OCI-LY7 (cell line): ENCODE data around the gene NTSR1. TPM values are rescaled to one million over a fixed set of nuclear protein-coding genes. Genes with fewer than 3 reads are reported as not detected.

Experiments used
- BruUV-seq: library from RNA; stranded (reverse); fragments of 400-500 nt; replicated peaks from 2 replicates; lab custom pipeline; 2021; lab: Mats Ljungman, UMichigan
- CTCF ChIA-PET: fragments of 300-600 bp; sonication (Branson Sonifier 250); formaldehyde crosslinking; loops from one replicate; lab custom pipeline; 2022; ENCODE audit warnings: antibody characterized with exemption; ENCODE audit not compliant: unreplicated experiment; lab: Charles Lee
- POLR2A ChIA-PET: fragments of 300-600 bp; sonication (Branson Sonifier 250); formaldehyde crosslinking; loops from one replicate; lab custom pipeline; 2022; ENCODE audit warnings: antibody characterized with exemption; lab: Charles Lee
- DNase-seq: peaks from one replicate; pipeline ENCODE4 v3.0.0-alpha.2; 2015; ENCODE audit warnings: low spot score
- H2AFZ ChIP-seq: fragments of 200-600 bp; sonication (generic), shearing (Covaris generic); 2 replicates; pipeline ENCODE4 v1.6.1; 2014; ENCODE audit warnings: mild to moderate bottlenecking, antibody characterized with exemption, low read length, moderate library complexity
- H3K27ac ChIP-seq: fragments of 200-600 bp; sonication (generic); 2 replicates; pipeline ENCODE4 v1.5.1; 2014; ENCODE audit warnings: mixed run types, low read depth, mild to moderate bottlenecking, moderate library complexity, low read length, inconsistent platforms; ENCODE audit not compliant: poor library complexity, severe bottlenecking
- H3K36me3 ChIP-seq: fragments of 200-600 bp; sonication (generic); 2 replicates; pipeline ENCODE4 v1.6.1; 2014; ENCODE audit warnings: mild to moderate bottlenecking, antibody characterized with exemption, low read length, moderate library complexity, mixed read lengths; ENCODE audit not compliant: insufficient read depth
- H3K4me1 ChIP-seq: fragments of 200-600 bp; sonication (generic); 2 replicates; pipeline ENCODE4 v1.5.1; 2014; ENCODE audit warnings: mild to moderate bottlenecking, low read length; ENCODE audit not compliant: insufficient read depth, poor library complexity, severe bottlenecking
- H3K4me2 ChIP-seq: fragments of 200-600 bp; sonication (generic); 2 replicates; pipeline ENCODE4 v1.6.1; 2014; ENCODE audit warnings: mild to moderate bottlenecking, low read length
- H3K4me3 ChIP-seq: fragments of 200-600 bp; sonication (generic); 2 replicates; pipeline ENCODE4 v1.5.1; 2014; ENCODE audit warnings: mild to moderate bottlenecking, low read depth, low read length; ENCODE audit not compliant: poor library complexity, severe bottlenecking
- H3K79me2 ChIP-seq: fragments of 200-600 bp; sonication (generic); 2 replicates; pipeline ENCODE4 v1.6.1; 2016; ENCODE audit warnings: low read depth, mild to moderate bottlenecking, low read length, moderate library complexity, mixed read lengths; ENCODE audit not compliant: insufficient read depth
- H3K9me2 ChIP-seq: fragments of 200-600 bp; sonication (generic); 2 replicates; pipeline ENCODE4 v1.6.1; 2016; ENCODE audit warnings: mild to moderate bottlenecking, low read length, mixed read lengths; ENCODE audit not compliant: insufficient read depth
- H3K9me3 ChIP-seq: fragments of 200-600 bp; sonication (generic); 2 replicates; pipeline ENCODE4 v1.6.1; 2014; ENCODE audit warnings: mild to moderate bottlenecking, mixed run types, low read length, mixed read lengths
- H4K20me1 ChIP-seq: fragments of 200-600 bp; sonication (generic); 2 replicates; pipeline ENCODE4 v1.6.1; 2014; ENCODE audit warnings: mild to moderate bottlenecking, antibody characterized with exemption, low read length, moderate library complexity, mixed read lengths; ENCODE audit not compliant: insufficient read depth
- CTCF ChIP-seq: fragments of 200-600 bp; sonication (generic); conservative IDR thresholded peaks from 2 replicates; pipeline ENCODE4 v1.5.1; 2014; ENCODE audit warnings: mild to moderate bottlenecking, antibody characterized with exemption, low read length, moderate library complexity, mixed read lengths
- EZH2phosphoT487 ChIP-seq: fragments of 200-600 bp; sonication (generic); IDR thresholded peaks from 2 replicates; pipeline ENCODE4 v1.6.1; 2018; ENCODE audit warnings: low read depth, borderline replicate concordance, mild to moderate bottlenecking, mixed run types, antibody characterized with exemption, low read length, moderate library complexity, mixed read lengths
- intact Hi-C: fragments of 100-400 bp; cut with micrococcal nuclease; formaldehyde crosslinking; loops from one replicate; pipeline ENCODE4 v1.10.0; 2022; ENCODE audit not compliant: unreplicated experiment
- total RNA-seq, 2 experiments: library from RNA; depleted of rRNA in 1 of 2; stranded (reverse); fragments of >200 nt in 1 of 2; shearing (Covaris generic) in 1 of 2; gene quantifications; 2 replicates each; pipeline ENCODE4 v1.2.3, GENCODE V29; 2014 to 2022

Gene NTSR1
- total RNA-seq, 2 experiments from 2014 or later = not detected

GRCh38 chr20:62675877-62676260 lies 32.8 kb upstream of the NTSR1 start:
- no peaks in the 10 kb centered on the region for H4K20me1 ChIP-seq
- no peak for TF ChIP-seq EZH2phosphoT487
- no peak for TF ChIP-seq CTCF
- H3K36me3 ChIP-seq = peaks cover 16% of the 10 kb centered on the region; the same call in 1 of the 2 replicates
- H3K79me2 ChIP-seq = no peaks in the 10 kb centered on the region
- H3K4me3 ChIP-seq = no peak overlapping the region
- H3K27ac ChIP-seq = no peak overlapping the region
- no peak for DNase-seq
- H3K4me1 ChIP-seq = no peaks in the 10 kb centered on the region
- POLR2A ChIA-PET = no interaction called here
- no peak overlapping the region for H2AFZ ChIP-seq
- no TSS peak for BruUV-seq
- H3K9me3 ChIP-seq = no peaks in the 10 kb centered on the region
- CTCF ChIA-PET = no interaction called here
- no peaks in the 10 kb centered on the region for H3K9me2 ChIP-seq
- intact Hi-C loops = no loop called here
- no peak overlapping the region for H3K4me2 ChIP-seq

- POLR2A ChIA-PET = no interaction called here
- no peaks in the 10 kb centered on the region for H3K4me1 ChIP-seq
- no peak overlapping the region for H3K27ac ChIP-seq
- no peak overlapping the region for H3K4me3 ChIP-seq
- CTCF ChIA-PET = no interaction called here
- H3K36me3 ChIP-seq = peaks cover 7% of the 10 kb centered on the region; the same call in 1 of the 2 replicates
- no peaks in the 10 kb centered on the region for H3K79me2 ChIP-seq
- intact Hi-C loops = no loop called here
- H2AFZ ChIP-seq = no peak overlapping the region
- H4K20me1 ChIP-seq = no peaks in the 10 kb centered on the region
- TF ChIP-seq CTCF = no peak
- no peak for TF ChIP-seq EZH2phosphoT487
- no peak for DNase-seq
- no peaks in the 10 kb centered on the region for H3K9me3 ChIP-seq
- BruUV-seq = no TSS peak
- H3K9me2 ChIP-seq = no peaks in the 10 kb centered on the region
- no peak overlapping the region for H3K4me2 ChIP-seq
Measured at GRCh38 chr20:62676976-62677375, 31.7 kb upstream of the NTSR1 start.

- no peak overlapping the region for H3K27ac ChIP-seq
- H3K79me2 ChIP-seq = no peaks in the 10 kb centered on the region
- no peaks in the 10 kb centered on the region for H3K9me3 ChIP-seq
- H3K36me3 ChIP-seq = no peaks in the 10 kb centered on the region
- H3K4me3 ChIP-seq = no peak overlapping the region
- intact Hi-C loops = no loop called here
- ChIA-PET CTCF (no interaction called here), POLR2A (no interaction called here)
- H3K4me1 ChIP-seq = no peaks in the 10 kb centered on the region
- no peak for DNase-seq
- no TSS peak for BruUV-seq
- H3K4me2 ChIP-seq = no peak overlapping the region
- H2AFZ ChIP-seq = no peak overlapping the region
- TF ChIP-seq EZH2phosphoT487 (no peak), CTCF (no peak)
- H3K9me2 ChIP-seq = no peaks in the 10 kb centered on the region
- no peaks in the 10 kb centered on the region for H4K20me1 ChIP-seq
Measured at GRCh38 chr20:62677678-62678077, 31.0 kb upstream of the NTSR1 start.
